ENCODE measurements around the gene SATB1. TPM values are rescaled to one million over a fixed set of nuclear protein-coding genes. Genes with fewer than 3 reads are reported as not detected.

The SATB1 gene
- polyA plus RNA-seq, 1 donor: 27.2 TPM

GRCh38 chr3:18382760-18383369 lies 42.3 kb downstream of the SATB1 start:
- no peak overlapping the region for H3K27ac ChIP-seq (ENCODE audit: low read length)
- H3K36me3 ChIP-seq (ENCODE audit: control insufficient read depth, insufficient read depth, low read length): peaks cover 6% of the 10 kb centered on the region
- H3K27me3 ChIP-seq (ENCODE audit: control insufficient read depth, insufficient read depth, low read length): no peaks in the 10 kb centered on the region
- H3K4me1 ChIP-seq (ENCODE audit: control insufficient read depth, insufficient read depth, low read length): no peaks in the 10 kb centered on the region
- DNase-seq: no peak
- H3K9me3 ChIP-seq (ENCODE audit: control insufficient read depth, low read depth, low read length): no peaks in the 10 kb centered on the region
- no peak overlapping the region for H3K4me3 ChIP-seq (ENCODE audit: low read length)

GRCh38 chr3:18379647-18380046 lies 45.5 kb downstream of the SATB1 start:
- DNase-seq: no peak
- Histone ChIP-seq H3K27ac (ENCODE audit: low read length) (no peak overlapping the region), H3K9me3 (ENCODE audit: control insufficient read depth, low read depth, low read length) (no peaks in the 10 kb centered on the region), H3K4me1 (ENCODE audit: control insufficient read depth, insufficient read depth, low read length) (no peaks in the 10 kb centered on the region), H3K4me3 (ENCODE audit: low read length) (no peak overlapping the region), H3K27me3 (ENCODE audit: control insufficient read depth, insufficient read depth, low read length) (no peaks in the 10 kb centered on the region), H3K36me3 (ENCODE audit: control insufficient read depth, insufficient read depth, low read length) (peaks cover 6% of the 10 kb centered on the region)
- WGBS (ENCODE audit: insufficient coverage, low lambda C conversion rate): no CpG with 5 or more reads among the region's 2 CpGs

- H3K36me3 ChIP-seq (ENCODE audit: control insufficient read depth, insufficient read depth, low read length): peaks cover 7% of the 10 kb centered on the region
- no peaks in the 10 kb centered on the region for H3K9me3 ChIP-seq (ENCODE audit: control insufficient read depth, low read depth, low read length)
- no peak overlapping the region for H3K4me3 ChIP-seq (ENCODE audit: low read length)
- no peak for DNase-seq
- no peak overlapping the region for H3K27ac ChIP-seq (ENCODE audit: low read length)
- no peaks in the 10 kb centered on the region for H3K4me1 ChIP-seq (ENCODE audit: control insufficient read depth, insufficient read depth, low read length)
- no peaks in the 10 kb centered on the region for H3K27me3 ChIP-seq (ENCODE audit: control insufficient read depth, insufficient read depth, low read length)
- WGBS (ENCODE audit: insufficient coverage, low lambda C conversion rate): 100% methylated on average over 1 of the region's 2 CpGs
Measured at GRCh38 chr3:18378218-18378617, 46.9 kb downstream of the SATB1 start.

GRCh38 chr3:18376682-18377081 lies 48.5 kb downstream of the SATB1 start:
- no peaks in the 10 kb centered on the region for H3K27me3 ChIP-seq (ENCODE audit: control insufficient read depth, insufficient read depth, low read length)
- 100% methylated on average over 1 of the region's 3 CpGs for WGBS (ENCODE audit: insufficient coverage, low lambda C conversion rate)
- no peak overlapping the region for H3K4me3 ChIP-seq (ENCODE audit: low read length)
- H3K36me3 ChIP-seq (ENCODE audit: control insufficient read depth, insufficient read depth, low read length): peaks cover 10% of the 10 kb centered on the region
- H3K9me3 ChIP-seq (ENCODE audit: control insufficient read depth, low read depth, low read length): no peaks in the 10 kb centered on the region
- no peak for DNase-seq
- H3K27ac ChIP-seq (ENCODE audit: low read length): no peak overlapping the region
- H3K4me1 ChIP-seq (ENCODE audit: control insufficient read depth, insufficient read depth, low read length): no peaks in the 10 kb centered on the region

GRCh38 chr3:18372786-18373405 lies 52.2 kb downstream of the SATB1 start:
- Histone ChIP-seq H3K4me3 (ENCODE audit: low read length) (no peak overlapping the region), H3K27ac (ENCODE audit: low read length) (no peak overlapping the region), H3K9me3 (ENCODE audit: control insufficient read depth, low read depth, low read length) (no peaks in the 10 kb centered on the region), H3K36me3 (ENCODE audit: control insufficient read depth, insufficient read depth, low read length) (peaks cover 10% of the 10 kb centered on the region), H3K4me1 (ENCODE audit: control insufficient read depth, insufficient read depth, low read length) (no peaks in the 10 kb centered on the region), H3K27me3 (ENCODE audit: control insufficient read depth, insufficient read depth, low read length) (no peaks in the 10 kb centered on the region)
- 100% methylated on average over 1 of the region's 4 CpGs for WGBS (ENCODE audit: insufficient coverage, low lambda C conversion rate)
- no peak for DNase-seq

GRCh38 chr3:18370672-18371071 lies 54.5 kb downstream of the SATB1 start:
- Histone ChIP-seq H3K4me1 (ENCODE audit: control insufficient read depth, insufficient read depth, low read length) (no peaks in the 10 kb centered on the region), H3K27ac (ENCODE audit: low read length) (no peak overlapping the region), H3K4me3 (ENCODE audit: low read length) (no peak overlapping the region), H3K9me3 (ENCODE audit: control insufficient read depth, low read depth, low read length) (no peaks in the 10 kb centered on the region), H3K36me3 (ENCODE audit: control insufficient read depth, insufficient read depth, low read length) (peaks cover 16% of the 10 kb centered on the region), H3K27me3 (ENCODE audit: control insufficient read depth, insufficient read depth, low read length) (no peaks in the 10 kb centered on the region)
- WGBS (ENCODE audit: insufficient coverage, low lambda C conversion rate): no CpG with 5 or more reads among the region's 7 CpGs
- peak in 1 of 2 donors; percentile 9 for DNase-seq

GRCh38 chr3:18369551-18370185 lies 55.5 kb downstream of the SATB1 start:
- peak in 1 of 2 donors; percentile 11 for DNase-seq
- 88% methylated on average over 3 of the region's 13 CpGs for WGBS (ENCODE audit: insufficient coverage, low lambda C conversion rate)

GRCh38 chr3:18366258-18366657 lies 58.9 kb downstream of the SATB1 start:
- Histone ChIP-seq H3K27ac (ENCODE audit: low read length) (no peak overlapping the region), H3K36me3 (ENCODE audit: control insufficient read depth, insufficient read depth, low read length) (peaks cover 16% of the 10 kb centered on the region), H3K4me3 (ENCODE audit: low read length) (no peak overlapping the region), H3K27me3 (ENCODE audit: control insufficient read depth, insufficient read depth, low read length) (no peaks in the 10 kb centered on the region), H3K4me1 (ENCODE audit: control insufficient read depth, insufficient read depth, low read length) (no peaks in the 10 kb centered on the region), H3K9me3 (ENCODE audit: control insufficient read depth, low read depth, low read length) (no peaks in the 10 kb centered on the region)
- DNase-seq: no peak
- WGBS (ENCODE audit: insufficient coverage, low lambda C conversion rate): 100% methylated on average over 2 of the region's 3 CpGs

More at GRCh38 chr3:18369551-18370185, 55.5 kb downstream of the SATB1 start:
- Histone ChIP-seq H3K27ac (ENCODE audit: low read length) (no peak overlapping the region), H3K9me3 (ENCODE audit: control insufficient read depth, low read depth, low read length) (no peaks in the 10 kb centered on the region), H3K4me3 (ENCODE audit: low read length) (no peak overlapping the region), H3K36me3 (ENCODE audit: control insufficient read depth, insufficient read depth, low read length) (peaks cover 14% of the 10 kb centered on the region), H3K27me3 (ENCODE audit: control insufficient read depth, insufficient read depth, low read length) (no peaks in the 10 kb centered on the region), H3K4me1 (ENCODE audit: control insufficient read depth, insufficient read depth, low read length) (no peaks in the 10 kb centered on the region)

GRCh38 chr3:18363338-18363737 lies 61.8 kb downstream of the SATB1 start:
- Histone ChIP-seq H3K27ac (ENCODE audit: low read length) (no peak overlapping the region), H3K4me1 (ENCODE audit: control insufficient read depth, insufficient read depth, low read length) (no peaks in the 10 kb centered on the region), H3K27me3 (ENCODE audit: control insufficient read depth, insufficient read depth, low read length) (no peaks in the 10 kb centered on the region), H3K4me3 (ENCODE audit: low read length) (no peak overlapping the region), H3K9me3 (ENCODE audit: control insufficient read depth, low read depth, low read length) (no peaks in the 10 kb centered on the region), H3K36me3 (ENCODE audit: control insufficient read depth, insufficient read depth, low read length) (peaks cover 18% of the 10 kb centered on the region)
- DNase-seq: no peak
- no CpG with 5 or more reads among the region's 2 CpGs for WGBS (ENCODE audit: insufficient coverage, low lambda C conversion rate)

GRCh38 chr3:18357747-18358146 lies 67.4 kb downstream of the SATB1 start:
- Histone ChIP-seq H3K4me1 (ENCODE audit: control insufficient read depth, insufficient read depth, low read length) (no peaks in the 10 kb centered on the region), H3K27me3 (ENCODE audit: control insufficient read depth, insufficient read depth, low read length) (no peaks in the 10 kb centered on the region), H3K4me3 (ENCODE audit: low read length) (no peak overlapping the region), H3K27ac (ENCODE audit: low read length) (no peak overlapping the region), H3K9me3 (ENCODE audit: control insufficient read depth, low read depth, low read length) (no peaks in the 10 kb centered on the region), H3K36me3 (ENCODE audit: control insufficient read depth, insufficient read depth, low read length) (peaks cover 7% of the 10 kb centered on the region)
- DNase-seq: no peak

- no peak overlapping the region for H3K4me3 ChIP-seq (ENCODE audit: low read length)
- H3K9me3 ChIP-seq (ENCODE audit: control insufficient read depth, low read depth, low read length): no peaks in the 10 kb centered on the region
- peaks cover 16% of the 10 kb centered on the region for H3K36me3 ChIP-seq (ENCODE audit: control insufficient read depth, insufficient read depth, low read length)
- H3K27me3 ChIP-seq (ENCODE audit: control insufficient read depth, insufficient read depth, low read length): no peaks in the 10 kb centered on the region
- no peak for DNase-seq
- H3K27ac ChIP-seq (ENCODE audit: low read length): no peak overlapping the region
- no peaks in the 10 kb centered on the region for H3K4me1 ChIP-seq (ENCODE audit: control insufficient read depth, insufficient read depth, low read length)
- WGBS (ENCODE audit: insufficient coverage, low lambda C conversion rate): 80% methylated on average over 1 of the region's 2 CpGs
Measured at GRCh38 chr3:18355832-18356231, 69.3 kb downstream of the SATB1 start.
